ENCODE data around the gene CD247. TPM values are rescaled to one million over a fixed set of nuclear protein-coding genes. Genes with fewer than 3 reads are reported as not detected.

The CD247 gene
- total and polyA plus RNA-seq, 2 donors from 2014 or later = 1.8 to 7.7 TPM

DNA sequence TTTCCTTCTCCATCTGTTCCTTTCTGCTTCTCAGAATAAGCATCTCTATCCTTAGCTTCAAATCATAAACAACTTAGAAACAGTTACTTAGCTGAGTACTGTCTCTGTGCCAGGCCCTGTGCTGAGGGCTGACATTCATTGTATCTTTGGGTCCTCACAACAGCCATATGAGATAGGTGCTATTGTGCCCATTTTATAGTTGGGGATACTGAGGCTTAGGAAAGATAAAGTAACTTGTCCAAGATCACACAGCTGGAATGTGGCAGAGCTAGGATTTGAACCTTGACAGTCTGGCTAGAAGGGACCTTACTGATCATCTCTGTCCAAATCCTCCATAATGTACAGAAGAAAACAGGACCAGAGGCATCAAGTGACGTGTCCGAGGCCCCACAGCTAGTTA is 25.0 kb downstream of the CD247 start:
- Histone ChIP-seq H3K4me3 (ENCODE audit: low read length in 3 of 3) (no peak overlapping the region), H3K27ac (ENCODE audit: low read depth in 2 of 2, low read length in 2 of 2) (no peak overlapping the region), H3K9me3 (ENCODE audit: control insufficient read depth in 2 of 3, insufficient read depth in 1 of 3, low read length in 3 of 3) (no peaks in the 10 kb centered on the region), H3K9ac (ENCODE audit: low read length in 3 of 3) (no peak overlapping the region), H3K27me3 (ENCODE audit: control insufficient read depth, insufficient read depth, low read length) (no peaks in the 10 kb centered on the region), H3K4me1 (ENCODE audit: control insufficient read depth in 2 of 3, insufficient read depth in 2 of 3, low read depth in 1 of 3, low read length in 3 of 3) (no peaks in the 10 kb centered on the region), H3K36me3 (ENCODE audit: control insufficient read depth in 2 of 3, insufficient read depth in 3 of 3, low read length in 3 of 3) (no peaks in the 10 kb centered on the region)
- no peak for FAIRE-seq
- DNase-seq = no peak
- TF ChIP-seq, protein P1, sequence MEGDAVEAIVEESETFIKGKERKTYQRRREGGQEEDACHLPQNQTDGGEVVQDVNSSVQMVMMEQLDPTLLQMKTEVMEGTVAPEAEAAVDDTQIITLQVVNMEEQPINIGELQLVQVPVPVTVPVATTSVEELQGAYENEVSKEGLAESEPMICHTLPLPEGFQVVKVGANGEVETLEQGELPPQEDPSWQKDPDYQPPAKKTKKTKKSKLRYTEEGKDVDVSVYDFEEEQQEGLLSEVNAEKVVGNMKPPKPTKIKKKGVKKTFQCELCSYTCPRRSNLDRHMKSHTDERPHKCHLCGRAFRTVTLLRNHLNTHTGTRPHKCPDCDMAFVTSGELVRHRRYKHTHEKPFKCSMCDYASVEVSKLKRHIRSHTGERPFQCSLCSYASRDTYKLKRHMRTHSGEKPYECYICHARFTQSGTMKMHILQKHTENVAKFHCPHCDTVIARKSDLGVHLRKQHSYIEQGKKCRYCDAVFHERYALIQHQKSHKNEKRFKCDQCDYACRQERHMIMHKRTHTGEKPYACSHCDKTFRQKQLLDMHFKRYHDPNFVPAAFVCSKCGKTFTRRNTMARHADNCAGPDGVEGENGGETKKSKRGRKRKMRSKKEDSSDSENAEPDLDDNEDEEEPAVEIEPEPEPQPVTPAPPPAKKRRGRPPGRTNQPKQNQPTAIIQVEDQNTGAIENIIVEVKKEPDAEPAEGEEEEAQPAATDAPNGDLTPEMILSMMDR (IDR thresholded peaks at IDR 0.05; ENCODE audit: borderline replicate concordance, extremely low read depth, insufficient read depth) = no peak
- intact Hi-C loops (cut with DNase I) = no loop called here

DNA sequence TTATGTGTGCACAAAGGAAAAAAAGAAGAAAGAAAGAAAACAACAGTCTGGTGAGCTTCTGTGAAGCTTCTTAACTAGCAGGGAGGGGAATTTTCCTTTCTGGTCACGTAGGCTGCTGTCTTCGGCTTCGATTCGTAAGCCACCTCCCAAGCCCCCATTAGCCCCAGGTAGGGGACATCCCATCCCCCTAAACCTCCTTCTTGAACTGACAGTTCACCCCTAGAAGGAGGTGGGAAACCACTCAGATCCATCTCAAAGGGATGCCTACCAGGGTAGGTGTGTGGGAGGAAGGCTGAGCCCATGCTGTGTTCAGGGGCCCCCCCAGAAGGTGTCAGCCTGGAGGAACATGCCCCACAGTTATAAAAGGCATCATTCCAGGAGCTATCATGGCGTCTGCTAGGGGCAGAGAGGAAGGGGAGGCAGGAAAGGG is 25.8 kb downstream of the CD247 start:
- Histone ChIP-seq H3K4me1 (ENCODE audit: control insufficient read depth in 2 of 3, insufficient read depth in 2 of 3, low read depth in 1 of 3, low read length in 3 of 3) (no peaks in the 10 kb centered on the region), H3K27me3 (ENCODE audit: control insufficient read depth, insufficient read depth, low read length) (no peaks in the 10 kb centered on the region), H3K9ac (ENCODE audit: low read length in 3 of 3) (no peak overlapping the region), H3K4me3 (ENCODE audit: low read length in 3 of 3) (no peak overlapping the region), H3K27ac (ENCODE audit: low read depth in 2 of 2, low read length in 2 of 2) (no peak overlapping the region), H3K9me3 (ENCODE audit: control insufficient read depth in 2 of 3, insufficient read depth in 1 of 3, low read length in 3 of 3) (no peaks in the 10 kb centered on the region), H3K36me3 (ENCODE audit: control insufficient read depth in 2 of 3, insufficient read depth in 3 of 3, low read length in 3 of 3) (no peaks in the 10 kb centered on the region)
- FAIRE-seq (no peak), DNase-seq (no peak)
- TF ChIP-seq, protein P1 (IDR thresholded peaks at IDR 0.05; ENCODE audit: borderline replicate concordance, extremely low read depth, insufficient read depth) = no peak
- intact Hi-C loops (cut with DNase I) = no loop called here

GRCh38 chr1:167491586-167492461 is 26.5 kb downstream of the CD247 start:
- no peak for DNase-seq
- Histone ChIP-seq H3K9ac (ENCODE audit: low read length in 3 of 3) (no peak overlapping the region), H3K4me3 (ENCODE audit: low read length in 3 of 3) (no peak overlapping the region), H3K27ac (ENCODE audit: low read depth in 2 of 2, low read length in 2 of 2) (no peak overlapping the region), H3K9me3 (ENCODE audit: control insufficient read depth in 2 of 3, insufficient read depth in 1 of 3, low read length in 3 of 3) (no peaks in the 10 kb centered on the region), H3K27me3 (ENCODE audit: control insufficient read depth, insufficient read depth, low read length) (no peaks in the 10 kb centered on the region), H3K36me3 (ENCODE audit: control insufficient read depth in 2 of 3, insufficient read depth in 3 of 3, low read length in 3 of 3) (no peaks in the 10 kb centered on the region), H3K4me1 (ENCODE audit: control insufficient read depth in 2 of 3, insufficient read depth in 2 of 3, low read depth in 1 of 3, low read length in 3 of 3) (no peaks in the 10 kb centered on the region)
- TF ChIP-seq, protein P1 (IDR thresholded peaks at IDR 0.05; ENCODE audit: borderline replicate concordance, extremely low read depth, insufficient read depth) = no peak
- no peak for FAIRE-seq
- intact Hi-C loops (cut with DNase I) = no loop called here
